HG03378 (cell line): ENCODE results near the gene PDCD11.

Experiments
- ATAC-seq: cut with Tn5 transposase; IDR thresholded peaks from one replicate; pipeline ENCODE4 v1.9.1; 2021; ENCODE audit warnings: mild to moderate bottlenecking, moderate library complexity; ENCODE audit not compliant: unreplicated experiment

PDCD11 gene

GRCh38 chr10:103450201-103450695, 53.8 kb downstream of the PDCD11 start:
- no peak for ATAC-seq

GRCh38 chr10:103451091-103451813, 54.8 kb downstream of the PDCD11 start:
- ATAC-seq, result no peak

GRCh38 chr10:103451831-103452505, 55.5 kb downstream of the PDCD11 start, which contains the start of gene CALHM2:
TSS of gene CALHM2 (minus strand) at chr10:103452370. CDS start at chr10:103449941, 2,429 bp downstream.
- peak; percentile 56 for ATAC-seq

GRCh38 chr10:103452506-103453230, 56.2 kb downstream of the PDCD11 start:
- ATAC-seq, result no peak

GRCh38 chr10:103454026-103454425, 57.6 kb downstream of the PDCD11 start:
- ATAC-seq, result no peak

- no peak for ATAC-seq
Observed at GRCh38 chr10:103455235-103455634, 58.8 kb downstream of the PDCD11 start.

GRCh38 chr10:103456074-103456660, 59.7 kb downstream of the PDCD11 start:
- no peak for ATAC-seq

- ATAC-seq, result no peak
Observed at GRCh38 chr10:103457176-103457712, 60.8 kb downstream of the PDCD11 start.

- no peak for ATAC-seq
Observed at GRCh38 chr10:103457896-103458583, 61.6 kb downstream of the PDCD11 start.

GRCh38 chr10:103458720-103459119, 62.3 kb downstream of the PDCD11 start, which contains the start of gene CALHM1:
TSS of gene CALHM1 (minus strand) at chr10:103458900. CDS start at chr10:103458751, 149 bp downstream.
- no peak for ATAC-seq

GRCh38 chr10:103459615-103460014, 63.2 kb downstream of the PDCD11 start:
- no peak for ATAC-seq

GRCh38 chr10:103463499-103463898, 67.1 kb downstream of the PDCD11 start:
- ATAC-seq, result no peak

- no peak for ATAC-seq
Observed at GRCh38 chr10:103465411-103466179, 69.2 kb downstream of the PDCD11 start.

- ATAC-seq, result no peak
Observed at GRCh38 chr10:103466734-103467133, 70.3 kb downstream of the PDCD11 start.

- ATAC-seq, result peak; percentile 32
Observed at GRCh38 chr10:103467406-103467805, 71.0 kb downstream of the PDCD11 start.

GRCh38 chr10:103469201-103469600, 72.8 kb downstream of the PDCD11 start:
- no peak for ATAC-seq

- ATAC-seq, result peak; percentile 59
Observed at GRCh38 chr10:103470761-103471653, 74.6 kb downstream of the PDCD11 start.

GRCh38 chr10:103472005-103472404, 75.6 kb downstream of the PDCD11 start:
- peak; percentile 29 for ATAC-seq
